Transverse colon (tissue), 4 donors: Measurements from ENCODE around the gene UBAC2. TPM values are rescaled to one million over a fixed set of nuclear protein-coding genes. Genes with fewer than 3 reads are reported as not detected.

Experiments used
- DNase-seq: peaks from one replicate; pipeline ENCODE4 v3.0.0-alpha.2; 2019
- H3K27ac ChIP-seq, 4 donors: fragments of 200-600 bp; sonication (generic); 2 replicates each; pipeline ENCODE4 v1.5.1; 2016 to 2018; ENCODE audit warnings: inconsistent platforms in 4 of 4
- H3K27me3 ChIP-seq: fragments of 200-600 bp; sonication (generic); 2 replicates; pipeline ENCODE4 v1.5.1; 2017; ENCODE audit warnings: inconsistent platforms
- H3K36me3 ChIP-seq, 4 donors: fragments of 200-600 bp; sonication (generic); 2 replicates each; pipeline ENCODE4 v1.5.1; 2017 to 2019; ENCODE audit warnings: inconsistent platforms in 4 of 4
- H3K4me1 ChIP-seq, 4 donors: fragments of 200-600 bp; sonication (generic); 2 replicates each; pipeline ENCODE4 v1.5.1; 2017 to 2020; ENCODE audit warnings: inconsistent platforms in 4 of 4
- H3K4me3 ChIP-seq, 4 donors: fragments of 200-600 bp; sonication (generic); 1 replicate in 1 of 4; 2 replicates in 3 of 4; pipeline versions ENCODE4 v1.5.1 to v1.6.1; 2017 to 2019; ENCODE audit warnings: inconsistent platforms in 4 of 4
- H3K9me3 ChIP-seq, 2 donors: fragments of 200-600 bp; sonication (generic); 2 replicates each; pipeline ENCODE4 v1.5.1; 2017 to 2019; ENCODE audit warnings: inconsistent platforms in 2 of 2
- CTCF ChIP-seq, 5 experiments: fragments of 200-600 bp in 3 of 5; fragments of 450-650 bp in 2 of 5; sonication (generic) in 3 of 5; IDR thresholded peaks; 1 replicate in 2 of 5; 2 replicates in 3 of 5; pipeline ENCODE4 v1.5.1; 2016 to 2017; ENCODE audit warnings: antibody characterized with exemption in 5 of 5, inconsistent platforms in 3 of 5, mild to moderate bottlenecking in 2 of 5, moderate library complexity in 1 of 5
- EP300 ChIP-seq: sonication (generic); formaldehyde crosslinking; IDR thresholded peaks from one replicate; pipeline ENCODE4 v1.6.1; 2017; ENCODE audit warnings: antibody characterized with exemption, low read depth
- POLR2A ChIP-seq: fragments of 450-650 bp; IDR thresholded peaks from one replicate; pipeline ENCODE4 v1.6.1; 2016; ENCODE audit warnings: antibody characterized with exemption, mild to moderate bottlenecking, moderate library complexity
- POLR2AphosphoS5 ChIP-seq, 3 donors: sonication (generic); formaldehyde crosslinking; IDR thresholded peaks; one replicate each; pipeline ENCODE4 v1.6.1; 2016; ENCODE audit warnings: antibody characterized with exemption in 3 of 3
- WGBS, 2 donors: methylation state at CpG; one replicate each; pipeline ENCODE4 v1.1.5; 2018; ENCODE audit warnings: low coverage in 1 of 2; 5-methylcytosine and 5-hydroxymethylcytosine counted together
- in situ Hi-C, 4 donors: fragments of 200-750 bp; cut with MboI; loops; one replicate each; pipeline versions ENCODE4 v1.15.0 to v1.15.1; 2017; ENCODE audit warnings: low sequenced_read_pairs in 3 of 4, low pct_ligation_motif_present in 1 of 4, low pct_unique_long_range_greater_than_20kb in 1 of 4
- intact Hi-C: fragments of 100-400 bp; cut with DNase I; formaldehyde crosslinking; loops from one replicate; pipeline ENCODE4 v1.15.1; 2023; ENCODE audit warnings: low total_unique reads
- total RNA-seq, 4 donors: library from RNA; depleted of rRNA; stranded (reverse); fragments of >200 nt; gene quantifications; one replicate each; pipeline ENCODE4 v1.1.0, GENCODE V29; 2016

Gene UBAC2
- total RNA-seq, 4 donors from 2014 or later, result 34.4 to 77.3 (median 66.5) TPM

GRCh38 chr13:99357131-99357596 lies 156.5 kb downstream of the UBAC2 start:
- Histone ChIP-seq H3K27ac (peak overlapping the region; percentile 67 to 80 (median 76)), H3K9me3 (no peaks in the 10 kb centered on the region), H3K27me3 (no peaks in the 10 kb centered on the region), H3K4me1 (peaks cover 0 to 27% (median 8%) of the 10 kb centered on the region in 4 donors), H3K36me3 (peaks cover 0 to 10% (median 0%) of the 10 kb centered on the region in 4 donors), H3K4me3 (no peak overlapping the region)
- in situ Hi-C loops, result no loop called here
- no peak for TF ChIP-seq POLR2AphosphoS5 (IDR thresholded peaks at IDR 0.05)
- no peak for TF ChIP-seq EP300
- TF ChIP-seq CTCF (IDR thresholded peaks at IDR 0.05), result no peak
- no peak for TF ChIP-seq POLR2A
- intact Hi-C loops, result no loop called here
- DNase-seq, result no peak
- WGBS, 2 donors, result 62 to 69% methylated on average over 6 to 8 of the region's 8 CpGs

GRCh38 chr13:99357941-99358340 lies 157.3 kb downstream of the UBAC2 start:
- Histone ChIP-seq H3K9me3 (no peaks in the 10 kb centered on the region), H3K27ac (peak overlapping the region; percentile 67 to 80 (median 76)), H3K27me3 (no peaks in the 10 kb centered on the region), H3K4me1 (peaks cover 0 to 27% (median 8%) of the 10 kb centered on the region in 4 donors), H3K36me3 (peaks cover 0 to 10% (median 0%) of the 10 kb centered on the region in 4 donors), H3K4me3 (no peak overlapping the region)
- TF ChIP-seq POLR2AphosphoS5 (IDR thresholded peaks at IDR 0.05), result no peak
- TF ChIP-seq EP300, result no peak
- TF ChIP-seq POLR2A, result no peak
- no peak for TF ChIP-seq CTCF (IDR thresholded peaks at IDR 0.05)
- intact Hi-C loops, result no loop called here
- 94 to 95% methylated on average over 6 of the region's 6 CpGs for WGBS, 2 donors
- no peak for DNase-seq
- in situ Hi-C loops, result no loop called here

GRCh38 chr13:99359528-99359927 lies 158.9 kb downstream of the UBAC2 start:
- H3K27ac ChIP-seq, result peak overlapping the region in 1 of 4 donors; percentile 13
- 95% methylated on average over 6 of the region's 6 CpGs; no CpG with 5 or more reads in 1 of the 2 donors for WGBS, 2 donors

GRCh38 chr13:99360696-99361095 lies 160.0 kb downstream of the UBAC2 start:
- H3K36me3 ChIP-seq, result peaks cover 0 to 7% (median 0%) of the 10 kb centered on the region in 4 donors
- peak overlapping the region in 2 of 4 donors; percentile 7 to 21 for H3K27ac ChIP-seq
- H3K4me3 ChIP-seq, result no peak overlapping the region
- no peaks in the 10 kb centered on the region for H3K27me3 ChIP-seq
- in situ Hi-C loops (no loop called here), intact Hi-C loops (no loop called here)
- no peak for DNase-seq
- peaks cover 0 to 19% (median 6%) of the 10 kb centered on the region in 4 donors for H3K4me1 ChIP-seq
- no peak for TF ChIP-seq POLR2A
- H3K9me3 ChIP-seq, result no peaks in the 10 kb centered on the region
- 98 to 100% methylated on average over 5 to 10 of the region's 10 CpGs for WGBS, 2 donors

More at GRCh38 chr13:99359528-99359927, 158.9 kb downstream of the UBAC2 start:
- H3K36me3 ChIP-seq, result peaks cover 0 to 10% (median 0%) of the 10 kb centered on the region in 4 donors
- no peak for DNase-seq
- peaks cover 0 to 27% (median 8%) of the 10 kb centered on the region in 4 donors for H3K4me1 ChIP-seq
- TF ChIP-seq EP300, result no peak
- no peak for TF ChIP-seq CTCF (IDR thresholded peaks at IDR 0.05)
- no peak for TF ChIP-seq POLR2A
- TF ChIP-seq POLR2AphosphoS5 (IDR thresholded peaks at IDR 0.05), result no peak
- H3K9me3 ChIP-seq, result no peaks in the 10 kb centered on the region
- in situ Hi-C loops, result no loop called here
- intact Hi-C loops, result no loop called here
- no peak overlapping the region for H3K4me3 ChIP-seq
- no peaks in the 10 kb centered on the region for H3K27me3 ChIP-seq

GRCh38 chr13:99361197-99361596 lies 160.5 kb downstream of the UBAC2 start:
- Histone ChIP-seq H3K27ac (peak overlapping the region in 1 of 4 donors; percentile 7), H3K36me3 (peaks cover 0 to 7% (median 0%) of the 10 kb centered on the region in 4 donors), H3K4me3 (no peak overlapping the region), H3K4me1 (peaks cover 0 to 14% (median 2%) of the 10 kb centered on the region in 4 donors), H3K27me3 (no peaks in the 10 kb centered on the region), H3K9me3 (no peaks in the 10 kb centered on the region)
- in situ Hi-C loops, result no loop called here
- intact Hi-C loops, result no loop called here
- WGBS, 2 donors, result 82 to 84% methylated on average over 3 of the region's 3 CpGs
- no peak for DNase-seq
- TF ChIP-seq POLR2A (no peak), EP300 (no peak), POLR2AphosphoS5 (IDR thresholded peaks at IDR 0.05) (no peak), CTCF (IDR thresholded peaks at IDR 0.05) (no peak)
